Measurements from ENCODE around the gene PSMD5. TPM values are rescaled to one million over a fixed set of nuclear protein-coding genes. Genes with fewer than 3 reads are reported as not detected.

The PSMD5 gene
- total and polyA plus RNA-seq, 9 of the 15 experiments (the other 6 are each of a cell fraction or from before 2014, with no cell fraction given) = 46.4 to 148 (median 76.3) TPM

DNA sequence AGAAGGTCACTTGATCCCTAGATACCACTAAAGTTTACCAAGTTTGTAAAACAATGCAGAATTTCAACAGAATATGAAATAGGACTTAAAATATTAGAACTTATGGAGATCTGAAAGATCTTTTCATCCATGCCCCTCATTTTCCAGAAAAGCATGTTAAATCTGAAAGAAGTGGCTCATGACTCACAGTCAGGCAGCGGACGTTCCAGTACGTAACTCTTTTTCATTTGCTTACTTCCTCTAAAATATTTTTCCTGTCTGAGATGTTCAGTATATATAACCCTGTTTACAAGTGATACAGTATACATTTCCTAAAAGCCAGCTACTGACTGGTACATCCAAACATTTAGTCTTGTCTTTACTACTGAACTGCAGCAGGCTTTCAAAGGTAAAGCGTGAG lies 71.8 kb downstream of the PSMD5 start:
- Histone ChIP-seq H3K4me2 (ENCODE audit: insufficient read depth, low read length) (no peak overlapping the region), H3K9ac (ENCODE audit: insufficient read depth in 1 of 2, low read depth in 2 of 2, low read length in 2 of 2) (no peak overlapping the region), H3K4me3 (no peak overlapping the region), H3K9me1 (ENCODE audit: control insufficient read depth, insufficient read depth, low read length) (no peaks in the 10 kb centered on the region), H3K4me1 (replicated peaks in 1 of 2; ENCODE audit: control insufficient read depth in 2 of 2, insufficient read depth in 2 of 2, low read length in 2 of 2) (peaks cover 7 to 31% of the 10 kb centered on the region in 2 experiments; a peak in 4 of 5 replicates), H3K9me3 (replicated peaks; ENCODE audit: control insufficient read depth, insufficient read depth, low read depth, low read length) (no peaks in the 10 kb centered on the region), H4K20me1 (replicated peaks; ENCODE audit: control insufficient read depth, insufficient read depth, low read length) (no peaks in the 10 kb centered on the region), H3K36me3 (ENCODE audit: control insufficient read depth, insufficient read depth, low read length) (peaks cover 76% of the 10 kb centered on the region), H3K27ac (ENCODE audit: extremely low read depth, low read depth, low read length) (no peak overlapping the region), H3K27me3 (ENCODE audit: control insufficient read depth in 2 of 2, insufficient read depth in 2 of 2, low read length in 2 of 2) (no peaks in the 10 kb centered on the region), H2AFZ (ENCODE audit: low read depth, low read length) (no peak overlapping the region), H3K79me2 (ENCODE audit: control insufficient read depth, insufficient read depth, low read length) (peaks cover 3% of the 10 kb centered on the region; the same call in 2 of the 3 replicates)
- POLR2A ChIA-PET = interaction anchor here (1.8 kb wide), 1 partner anchor 14 kb away, joined by 5 read pairs; no protein-coding TSS in a partner anchor
- CTCF ChIA-PET (ENCODE audit: low intra/inter-chr PET ratio) = no interaction called here
- 95% methylated on average over 4 of the region's 4 CpGs for WGBS (ENCODE audit: insufficient coverage, low coverage, missing lambda C conversion rate)
- ATAC-seq (no peak), DNase-seq (ENCODE audit: extremely low read depth in 1 of 4, low spot score in 3 of 4) (no peak), FAIRE-seq (no peak)
- intact Hi-C loops (cut with micrococcal nuclease) (no loop called here), in situ Hi-C loops (cut with MboI) (no loop called here)
- no TSS peak for BruUV-seq (replicated peaks)
- TF ChIP-seq ZNF780A (CRISPR knock-in tag; IDR thresholded peaks at IDR 0.05) (no peak), ZNF766 (CRISPR knock-in tag; conservative IDR thresholded peaks at IDR 0.05) (no peak), SRSF1 (IDR thresholded peaks at IDR 0.05; ENCODE audit: low read depth, low read length) (no peak), ZNF586 (CRISPR knock-in tag; conservative IDR thresholded peaks at IDR 0.05) (no peak), PHB (CRISPR knock-in tag; IDR thresholded peaks at IDR 0.05) (no peak), PURB (CRISPR knock-in tag; IDR thresholded peaks at IDR 0.05; ENCODE audit: low read depth) (no peak), SMAD2 (IDR thresholded peaks at IDR 0.05; ENCODE audit: low read depth, low read length) (no peak), CHD2 (IDR thresholded peaks at IDR 0.05; ENCODE audit: low read depth, low read length) (no peak), RBFOX2 (IDR thresholded peaks at IDR 0.05; ENCODE audit: low read depth, low read length) (no peak), WHSC1 (IDR thresholded peaks at IDR 0.05; ENCODE audit: low read length) (no peak)
- TF ChIP-seq, protein P1, sequence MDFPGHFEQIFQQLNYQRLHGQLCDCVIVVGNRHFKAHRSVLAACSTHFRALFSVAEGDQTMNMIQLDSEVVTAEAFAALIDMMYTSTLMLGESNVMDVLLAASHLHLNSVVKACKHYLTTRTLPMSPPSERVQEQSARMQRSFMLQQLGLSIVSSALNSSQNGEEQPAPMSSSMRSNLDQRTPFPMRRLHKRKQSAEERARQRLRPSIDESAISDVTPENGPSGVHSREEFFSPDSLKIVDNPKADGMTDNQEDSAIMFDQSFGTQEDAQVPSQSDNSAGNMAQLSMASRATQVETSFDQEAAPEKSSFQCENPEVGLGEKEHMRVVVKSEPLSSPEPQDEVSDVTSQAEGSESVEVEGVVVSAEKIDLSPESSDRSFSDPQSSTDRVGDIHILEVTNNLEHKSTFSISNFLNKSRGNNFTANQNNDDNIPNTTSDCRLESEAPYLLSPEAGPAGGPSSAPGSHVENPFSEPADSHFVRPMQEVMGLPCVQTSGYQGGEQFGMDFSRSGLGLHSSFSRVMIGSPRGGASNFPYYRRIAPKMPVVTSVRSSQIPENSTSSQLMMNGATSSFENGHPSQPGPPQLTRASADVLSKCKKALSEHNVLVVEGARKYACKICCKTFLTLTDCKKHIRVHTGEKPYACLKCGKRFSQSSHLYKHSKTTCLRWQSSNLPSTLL (IDR thresholded peaks at IDR 0.05) = no peak
- TF ChIP-seq, protein P2, sequence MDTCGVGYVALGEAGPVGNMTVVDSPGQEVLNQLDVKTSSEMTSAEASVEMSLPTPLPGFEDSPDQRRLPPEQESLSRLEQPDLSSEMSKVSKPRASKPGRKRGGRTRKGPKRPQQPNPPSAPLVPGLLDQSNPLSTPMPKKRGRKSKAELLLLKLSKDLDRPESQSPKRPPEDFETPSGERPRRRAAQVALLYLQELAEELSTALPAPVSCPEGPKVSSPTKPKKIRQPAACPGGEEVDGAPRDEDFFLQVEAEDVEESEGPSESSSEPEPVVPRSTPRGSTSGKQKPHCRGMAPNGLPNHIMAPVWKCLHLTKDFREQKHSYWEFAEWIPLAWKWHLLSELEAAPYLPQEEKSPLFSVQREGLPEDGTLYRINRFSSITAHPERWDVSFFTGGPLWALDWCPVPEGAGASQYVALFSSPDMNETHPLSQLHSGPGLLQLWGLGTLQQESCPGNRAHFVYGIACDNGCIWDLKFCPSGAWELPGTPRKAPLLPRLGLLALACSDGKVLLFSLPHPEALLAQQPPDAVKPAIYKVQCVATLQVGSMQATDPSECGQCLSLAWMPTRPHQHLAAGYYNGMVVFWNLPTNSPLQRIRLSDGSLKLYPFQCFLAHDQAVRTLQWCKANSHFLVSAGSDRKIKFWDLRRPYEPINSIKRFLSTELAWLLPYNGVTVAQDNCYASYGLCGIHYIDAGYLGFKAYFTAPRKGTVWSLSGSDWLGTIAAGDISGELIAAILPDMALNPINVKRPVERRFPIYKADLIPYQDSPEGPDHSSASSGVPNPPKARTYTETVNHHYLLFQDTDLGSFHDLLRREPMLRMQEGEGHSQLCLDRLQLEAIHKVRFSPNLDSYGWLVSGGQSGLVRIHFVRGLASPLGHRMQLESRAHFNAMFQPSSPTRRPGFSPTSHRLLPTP (IDR thresholded peaks at IDR 0.05; ENCODE audit: borderline replicate concordance, extremely low read depth, insufficient read length) = no peak
- TF ChIP-seq, protein P3, sequence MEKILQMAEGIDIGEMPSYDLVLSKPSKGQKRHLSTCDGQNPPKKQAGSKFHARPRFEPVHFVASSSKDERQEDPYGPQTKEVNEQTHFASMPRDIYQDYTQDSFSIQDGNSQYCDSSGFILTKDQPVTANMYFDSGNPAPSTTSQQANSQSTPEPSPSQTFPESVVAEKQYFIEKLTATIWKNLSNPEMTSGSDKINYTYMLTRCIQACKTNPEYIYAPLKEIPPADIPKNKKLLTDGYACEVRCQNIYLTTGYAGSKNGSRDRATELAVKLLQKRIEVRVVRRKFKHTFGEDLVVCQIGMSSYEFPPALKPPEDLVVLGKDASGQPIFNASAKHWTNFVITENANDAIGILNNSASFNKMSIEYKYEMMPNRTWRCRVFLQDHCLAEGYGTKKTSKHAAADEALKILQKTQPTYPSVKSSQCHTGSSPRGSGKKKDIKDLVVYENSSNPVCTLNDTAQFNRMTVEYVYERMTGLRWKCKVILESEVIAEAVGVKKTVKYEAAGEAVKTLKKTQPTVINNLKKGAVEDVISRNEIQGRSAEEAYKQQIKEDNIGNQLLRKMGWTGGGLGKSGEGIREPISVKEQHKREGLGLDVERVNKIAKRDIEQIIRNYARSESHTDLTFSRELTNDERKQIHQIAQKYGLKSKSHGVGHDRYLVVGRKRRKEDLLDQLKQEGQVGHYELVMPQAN (IDR thresholded peaks at IDR 0.05; ENCODE audit: borderline replicate concordance) = no peak
- TF ChIP-seq, protein P4, sequence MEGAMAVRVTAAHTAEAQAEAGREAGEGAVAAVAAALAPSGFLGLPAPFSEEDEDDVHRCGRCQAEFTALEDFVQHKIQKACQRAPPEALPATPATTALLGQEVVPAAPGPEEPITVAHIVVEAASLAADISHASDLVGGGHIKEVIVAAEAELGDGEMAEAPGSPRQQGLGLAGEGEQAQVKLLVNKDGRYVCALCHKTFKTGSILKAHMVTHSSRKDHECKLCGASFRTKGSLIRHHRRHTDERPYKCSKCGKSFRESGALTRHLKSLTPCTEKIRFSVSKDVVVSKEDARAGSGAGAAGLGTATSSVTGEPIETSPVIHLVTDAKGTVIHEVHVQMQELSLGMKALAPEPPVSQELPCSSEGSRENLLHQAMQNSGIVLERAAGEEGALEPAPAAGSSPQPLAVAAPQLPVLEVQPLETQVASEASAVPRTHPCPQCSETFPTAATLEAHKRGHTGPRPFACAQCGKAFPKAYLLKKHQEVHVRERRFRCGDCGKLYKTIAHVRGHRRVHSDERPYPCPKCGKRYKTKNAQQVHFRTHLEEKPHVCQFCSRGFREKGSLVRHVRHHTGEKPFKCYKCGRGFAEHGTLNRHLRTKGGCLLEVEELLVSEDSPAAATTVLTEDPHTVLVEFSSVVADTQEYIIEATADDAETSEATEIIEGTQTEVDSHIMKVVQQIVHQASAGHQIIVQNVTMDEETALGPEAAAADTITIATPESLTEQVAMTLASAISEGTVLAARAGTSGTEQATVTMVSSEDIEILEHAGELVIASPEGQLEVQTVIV (CRISPR knock-in tag; IDR thresholded peaks at IDR 0.05; ENCODE audit: borderline replicate concordance) = no peak
